ENCODE data around the gene ATG16L2.

Gene ATG16L2

GRCh38 chr11:72770799-72771198 is 43.4 kb upstream of the ATG16L2 start:
- TF ChIP-seq ZFX (IDR thresholded peaks at IDR 0.05) (no peak), CTCF (conservative IDR thresholded peaks at IDR 0.05) (no peak)
- H3K27ac ChIP-seq: no peak overlapping the region

GRCh38 chr11:72771507-72771906 is 42.7 kb upstream of the ATG16L2 start:
- H3K27ac ChIP-seq: no peak overlapping the region
- TF ChIP-seq CTCF (conservative IDR thresholded peaks at IDR 0.05) (no peak), ZFX (IDR thresholded peaks at IDR 0.05) (no peak)

GRCh38 chr11:72772059-72772458 is 42.2 kb upstream of the ATG16L2 start:
- no peak overlapping the region for H3K27ac ChIP-seq
- TF ChIP-seq ZFX (IDR thresholded peaks at IDR 0.05) (no peak), CTCF (conservative IDR thresholded peaks at IDR 0.05) (no peak)

- TF ChIP-seq CTCF (conservative IDR thresholded peaks at IDR 0.05) (no peak), ZFX (IDR thresholded peaks at IDR 0.05) (no peak)
- H3K27ac ChIP-seq: no peak overlapping the region
Observed at GRCh38 chr11:72773291-72773690, 40.9 kb upstream of the ATG16L2 start.

GRCh38 chr11:72773696-72774095 is 40.5 kb upstream of the ATG16L2 start:
- no peak overlapping the region for H3K27ac ChIP-seq

GRCh38 chr11:72774499-72774898 is 39.7 kb upstream of the ATG16L2 start:
- TF ChIP-seq ZFX (IDR thresholded peaks at IDR 0.05): no peak
- TF ChIP-seq CTCF (conservative IDR thresholded peaks at IDR 0.05): no peak
- H3K27ac ChIP-seq: no peak overlapping the region

More at GRCh38 chr11:72773696-72774095, 40.5 kb upstream of the ATG16L2 start:
- TF ChIP-seq ZFX (IDR thresholded peaks at IDR 0.05): no peak

GRCh38 chr11:72775288-72776110 is 38.7 kb upstream of the ATG16L2 start:
- H3K27ac ChIP-seq: no peak overlapping the region
- no peak for TF ChIP-seq ZFX (IDR thresholded peaks at IDR 0.05)

- no peak overlapping the region for H3K27ac ChIP-seq
- no peak for TF ChIP-seq ZFX (IDR thresholded peaks at IDR 0.05)
- no peak for TF ChIP-seq CTCF (conservative IDR thresholded peaks at IDR 0.05)
Observed at GRCh38 chr11:72776117-72776843, 37.9 kb upstream of the ATG16L2 start.
